Stimulated activated CD4-positive, alpha-beta T cell treated with anti-CD3 and anti-CD28 coated beads, Interleukin-4, amount 100 ng/mL, for 4 hours (primary cell): ENCODE measurements around the gene CRADD.
"Not testable (repeated sequence)": the region's sequence is repeated elsewhere in the genome, so short reads cannot be mapped to it uniquely, and the experiment has no call there.

Experiments used
- DNase-seq, 2 experiments: peaks; one replicate each; pipeline ENCODE4 v3.0.0-alpha.2; 2020

The CRADD gene

GRCh38 chr12:93788853-93789252 lies 111.7 kb downstream of the CRADD start:
- no peak for DNase-seq

- DNase-seq: no peak
These were observed 112.6 kb downstream of the CRADD start for GRCh38 chr12:93789767-93790166.

- DNase-seq: peak in 1 of 2 experiments; percentile 51
These were observed 113.4 kb downstream of the CRADD start for GRCh38 chr12:93790472-93791152.

- DNase-seq: no peak
These were observed 115.8 kb downstream of the CRADD start for GRCh38 chr12:93793007-93793406.

- DNase-seq: no peak
These were observed 116.8 kb downstream of the CRADD start for GRCh38 chr12:93793983-93794382.

GRCh38 chr12:93794738-93795137 lies 117.6 kb downstream of the CRADD start:
- no peak for DNase-seq

- no peak for DNase-seq
These were observed 118.2 kb downstream of the CRADD start for GRCh38 chr12:93795352-93795751.

- no peak for DNase-seq
These were observed 119.6 kb downstream of the CRADD start for GRCh38 chr12:93796729-93797128.

- no peak for DNase-seq
These were observed 121.3 kb downstream of the CRADD start for GRCh38 chr12:93798279-93799151.

GRCh38 chr12:93801666-93802065 lies 124.5 kb downstream of the CRADD start:
- not testable (repeated sequence) for DNase-seq

GRCh38 chr12:93802293-93802692 lies 125.1 kb downstream of the CRADD start:
- no peak for DNase-seq

GRCh38 chr12:93802698-93803423 lies 125.7 kb downstream of the CRADD start:
- no peak for DNase-seq

GRCh38 chr12:93803424-93803807 lies 126.2 kb downstream of the CRADD start:
- DNase-seq: no peak

- DNase-seq: no peak
These were observed 127.4 kb downstream of the CRADD start for GRCh38 chr12:93804392-93805179.

GRCh38 chr12:93805736-93806141 lies 128.6 kb downstream of the CRADD start:
- no peak for DNase-seq

- no peak for DNase-seq
These were observed 130.2 kb downstream of the CRADD start for GRCh38 chr12:93807354-93807753.

- no peak for DNase-seq
These were observed 131.2 kb downstream of the CRADD start for GRCh38 chr12:93808169-93808899.

- no peak for DNase-seq
These were observed 135.5 kb downstream of the CRADD start for GRCh38 chr12:93812626-93813025.

GRCh38 chr12:93813186-93813585 lies 136.0 kb downstream of the CRADD start:
- DNase-seq: no peak

- DNase-seq: no peak
These were observed 137.0 kb downstream of the CRADD start for GRCh38 chr12:93813972-93814821.

- DNase-seq: no peak
These were observed 141.4 kb downstream of the CRADD start for GRCh38 chr12:93818488-93819049.
